Stimulated activated CD4-positive, alpha-beta T cell treated with anti-CD3 and anti-CD28 coated beads, TNF-alpha, amount 100 ng/mL, for 1 hour (primary cell): ENCODE data around the gene ZBTB39.

Source experiments
- DNase-seq, 3 donors: peaks; one replicate each; pipeline ENCODE4 v3.0.0-alpha.2; 2020; ENCODE audit warnings: low read depth in 3 of 3, low spot score in 1 of 3

The ZBTB39 gene

GRCh38 chr12:56948881-56949280, 57.5 kb downstream of the ZBTB39 start:
- no peak for DNase-seq
